Panc1 (cell line): ENCODE data around the gene WFIKKN2. TPM values are rescaled to one million over a fixed set of nuclear protein-coding genes. Genes with fewer than 3 reads are reported as not detected.

Experiments
- ATAC-seq: fragments of 200-7000 bp; cut with Tn5 transposase; 2 replicates; pipeline ENCODE4 v1.9.1; 2020; ENCODE audit warnings: mild to moderate bottlenecking, moderate library complexity
- BruUV-seq: library from RNA; stranded (reverse); fragments of 400-500 nt; replicated peaks from 2 replicates; lab custom pipeline; 2021; lab: Mats Ljungman, UMichigan
- CTCF ChIA-PET: fragments of 300-600 bp; sonication (Branson Sonifier 250); formaldehyde crosslinking; loops from one replicate; lab custom pipeline; 2022; ENCODE audit warnings: antibody characterized with exemption; lab: Charles Lee
- POLR2A ChIA-PET: fragments of 300-600 bp; sonication (Branson Sonifier 250); formaldehyde crosslinking; loops from one replicate; lab custom pipeline; 2022; ENCODE audit warnings: antibody characterized with exemption; lab: Charles Lee
- DNase-seq: peaks from one replicate; pipeline ENCODE4 v3.0.0-alpha.2; 2010; ENCODE audit warnings: low read depth, low spot score
- H3K27ac ChIP-seq: 2 replicates; pipeline ENCODE4 v1.5.1; 2011; ENCODE audit warnings: mild to moderate bottlenecking, low read length, inconsistent platforms
- H3K27me3 ChIP-seq: fragments of 200-500 bp; sonication (Bioruptor generic); 2 replicates; pipeline ENCODE4 v1.6.0; 2014; ENCODE audit warnings: low read length, inconsistent platforms; ENCODE audit not compliant: control insufficient read depth, insufficient read depth
- H3K36me3 ChIP-seq: fragments of 200-500 bp; sonication (Bioruptor generic); 2 replicates; pipeline ENCODE4 v1.5.1; 2014; ENCODE audit warnings: inconsistent platforms, mild to moderate bottlenecking, low read length, moderate library complexity; ENCODE audit not compliant: control insufficient read depth, insufficient read depth
- H3K4me1 ChIP-seq: 2 replicates; pipeline ENCODE4 v1.5.1; 2011; ENCODE audit warnings: inconsistent platforms, mild to moderate bottlenecking, low read length, moderate library complexity; ENCODE audit not compliant: control insufficient read depth, insufficient read depth
- H3K4me3 ChIP-seq, 2 experiments: 2 replicates each; pipeline ENCODE4 v1.5.1; 2011 to 2012; ENCODE audit warnings: low read depth in 2 of 2, low read length in 2 of 2, mild to moderate bottlenecking in 2 of 2, inconsistent platforms in 1 of 2, moderate library complexity in 1 of 2
- H3K9me3 ChIP-seq: fragments of 200-500 bp; sonication (Bioruptor generic); 2 replicates; pipeline ENCODE4 v1.5.1; 2014; ENCODE audit warnings: low read depth, mild to moderate bottlenecking, inconsistent platforms, low read length, moderate library complexity; ENCODE audit not compliant: control insufficient read depth, insufficient read depth
- POLR2AphosphoS5 ChIP-seq: IDR thresholded peaks from 2 replicates; pipeline ENCODE4 v1.6.1; 2012; ENCODE audit warnings: mild to moderate bottlenecking, low read depth, low read length, moderate library complexity
- SIN3A ChIP-seq: IDR thresholded peaks from 2 replicates; pipeline ENCODE4 v1.6.1; 2012; ENCODE audit warnings: low read depth, mild to moderate bottlenecking, low read length, moderate library complexity, borderline replicate concordance; ENCODE audit not compliant: insufficient read depth
- TCF7L2 ChIP-seq: IDR thresholded peaks from 2 replicates; pipeline ENCODE4 v1.6.1; 2011; ENCODE audit warnings: mild to moderate bottlenecking, low read depth, low read length, inconsistent platforms
- in situ Hi-C: cut with HindIII; loops from 2 replicates; pipeline ENCODE4 v1.10.0; 2016; ENCODE audit warnings: low sequenced_read_pairs, low pct_unique_long_range_greater_than_20kb
- intact Hi-C: fragments of 100-400 bp; cut with micrococcal nuclease; formaldehyde crosslinking; loops from one replicate; pipeline ENCODE4 v1.10.0; 2022; ENCODE audit not compliant: unreplicated experiment
- total RNA-seq: library from RNA; stranded (reverse); gene quantifications from one replicate; pipeline ENCODE4 v1.2.1, GENCODE V29; 2021; ENCODE audit not compliant: unreplicated experiment
- TF ChIP-seq, protein P1 (sequence below), 2 experiments: IDR thresholded peaks; 2 replicates each; pipeline ENCODE4 v1.6.1; 2011 to 2012; ENCODE audit warnings: low read depth in 2 of 2, control low read depth in 1 of 2, low read length in 1 of 2, mild to moderate bottlenecking in 1 of 2, moderate library complexity in 1 of 2; ENCODE audit not compliant: insufficient read depth in 1 of 2
- TF ChIP-seq, protein P2 (sequence below): fragments of 450-650 bp; IDR thresholded peaks from 2 replicates; pipeline ENCODE4 v1.5.1; 2017; ENCODE audit warnings: mild to moderate bottlenecking

The WFIKKN2 gene
- total RNA-seq, 1 experiment from 2014 or later = 0.05 TPM

DNA sequence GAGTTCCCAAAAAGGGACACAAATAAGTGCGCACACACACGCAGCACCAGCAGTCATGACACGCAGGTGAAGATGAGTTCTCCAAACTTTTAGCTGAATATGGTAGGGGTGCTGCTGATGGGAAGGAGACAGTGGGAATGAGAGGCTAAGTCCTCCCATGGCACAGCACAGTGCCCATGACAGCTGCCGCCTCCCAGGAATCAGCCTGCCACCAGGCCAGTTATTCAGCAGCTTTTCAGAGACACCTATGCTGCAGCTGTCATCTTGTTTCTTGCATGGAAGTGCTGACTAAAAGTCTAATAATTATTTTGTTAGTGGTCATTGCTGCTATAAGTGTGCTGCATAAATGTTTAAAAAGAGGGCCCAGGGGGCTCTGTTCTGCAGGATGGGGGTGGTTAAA, 12.2 kb downstream of the WFIKKN2 start:
- Histone ChIP-seq H3K4me1 (peaks cover 7% of the 10 kb centered on the region; the same call in 1 of the 2 replicates), H3K4me3 (no peak overlapping the region), H3K9me3 (no peaks in the 10 kb centered on the region), H3K36me3 (no peaks in the 10 kb centered on the region), H3K27me3 (no peaks in the 10 kb centered on the region), H3K27ac (no peak overlapping the region)
- BruUV-seq = no TSS peak
- no peak for DNase-seq
- intact Hi-C loops = no loop called here
- in situ Hi-C loops = no loop called here
- TF ChIP-seq TCF7L2 (no peak), SIN3A (no peak), POLR2AphosphoS5 (no peak)
- TF ChIP-seq, protein P1, sequence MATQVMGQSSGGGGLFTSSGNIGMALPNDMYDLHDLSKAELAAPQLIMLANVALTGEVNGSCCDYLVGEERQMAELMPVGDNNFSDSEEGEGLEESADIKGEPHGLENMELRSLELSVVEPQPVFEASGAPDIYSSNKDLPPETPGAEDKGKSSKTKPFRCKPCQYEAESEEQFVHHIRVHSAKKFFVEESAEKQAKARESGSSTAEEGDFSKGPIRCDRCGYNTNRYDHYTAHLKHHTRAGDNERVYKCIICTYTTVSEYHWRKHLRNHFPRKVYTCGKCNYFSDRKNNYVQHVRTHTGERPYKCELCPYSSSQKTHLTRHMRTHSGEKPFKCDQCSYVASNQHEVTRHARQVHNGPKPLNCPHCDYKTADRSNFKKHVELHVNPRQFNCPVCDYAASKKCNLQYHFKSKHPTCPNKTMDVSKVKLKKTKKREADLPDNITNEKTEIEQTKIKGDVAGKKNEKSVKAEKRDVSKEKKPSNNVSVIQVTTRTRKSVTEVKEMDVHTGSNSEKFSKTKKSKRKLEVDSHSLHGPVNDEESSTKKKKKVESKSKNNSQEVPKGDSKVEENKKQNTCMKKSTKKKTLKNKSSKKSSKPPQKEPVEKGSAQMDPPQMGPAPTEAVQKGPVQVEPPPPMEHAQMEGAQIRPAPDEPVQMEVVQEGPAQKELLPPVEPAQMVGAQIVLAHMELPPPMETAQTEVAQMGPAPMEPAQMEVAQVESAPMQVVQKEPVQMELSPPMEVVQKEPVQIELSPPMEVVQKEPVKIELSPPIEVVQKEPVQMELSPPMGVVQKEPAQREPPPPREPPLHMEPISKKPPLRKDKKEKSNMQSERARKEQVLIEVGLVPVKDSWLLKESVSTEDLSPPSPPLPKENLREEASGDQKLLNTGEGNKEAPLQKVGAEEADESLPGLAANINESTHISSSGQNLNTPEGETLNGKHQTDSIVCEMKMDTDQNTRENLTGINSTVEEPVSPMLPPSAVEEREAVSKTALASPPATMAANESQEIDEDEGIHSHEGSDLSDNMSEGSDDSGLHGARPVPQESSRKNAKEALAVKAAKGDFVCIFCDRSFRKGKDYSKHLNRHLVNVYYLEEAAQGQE (IDR thresholded peaks at IDR 0.05; ENCODE audit: insufficient read depth in 1 of 2, low read depth in 2 of 2, low read length in 1 of 2) = no peak
- TF ChIP-seq, protein P2, sequence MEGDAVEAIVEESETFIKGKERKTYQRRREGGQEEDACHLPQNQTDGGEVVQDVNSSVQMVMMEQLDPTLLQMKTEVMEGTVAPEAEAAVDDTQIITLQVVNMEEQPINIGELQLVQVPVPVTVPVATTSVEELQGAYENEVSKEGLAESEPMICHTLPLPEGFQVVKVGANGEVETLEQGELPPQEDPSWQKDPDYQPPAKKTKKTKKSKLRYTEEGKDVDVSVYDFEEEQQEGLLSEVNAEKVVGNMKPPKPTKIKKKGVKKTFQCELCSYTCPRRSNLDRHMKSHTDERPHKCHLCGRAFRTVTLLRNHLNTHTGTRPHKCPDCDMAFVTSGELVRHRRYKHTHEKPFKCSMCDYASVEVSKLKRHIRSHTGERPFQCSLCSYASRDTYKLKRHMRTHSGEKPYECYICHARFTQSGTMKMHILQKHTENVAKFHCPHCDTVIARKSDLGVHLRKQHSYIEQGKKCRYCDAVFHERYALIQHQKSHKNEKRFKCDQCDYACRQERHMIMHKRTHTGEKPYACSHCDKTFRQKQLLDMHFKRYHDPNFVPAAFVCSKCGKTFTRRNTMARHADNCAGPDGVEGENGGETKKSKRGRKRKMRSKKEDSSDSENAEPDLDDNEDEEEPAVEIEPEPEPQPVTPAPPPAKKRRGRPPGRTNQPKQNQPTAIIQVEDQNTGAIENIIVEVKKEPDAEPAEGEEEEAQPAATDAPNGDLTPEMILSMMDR = no peak
- ChIA-PET POLR2A (no interaction called here), CTCF (no interaction called here)
- ATAC-seq = no peak

DNA sequence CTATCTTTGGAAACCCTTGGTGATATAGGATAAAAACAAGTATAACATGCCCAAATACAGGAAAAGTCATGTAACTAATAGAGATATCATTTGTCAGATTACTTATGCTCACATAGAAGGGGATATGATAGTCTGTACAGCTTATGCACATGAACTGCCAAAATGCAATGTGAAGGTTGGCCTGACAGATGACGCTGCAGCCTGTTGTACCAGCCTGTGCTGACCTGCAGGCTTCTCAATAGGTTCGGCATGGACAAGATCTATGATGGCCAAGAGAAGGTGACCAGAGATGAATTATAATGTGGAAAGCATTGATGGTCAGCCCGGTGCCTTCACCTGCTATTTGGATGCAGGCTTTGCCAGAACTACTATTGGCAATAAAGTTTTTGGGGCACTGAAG, 12.7 kb downstream of the WFIKKN2 start:
- ChIA-PET POLR2A (interaction anchor here (1.3 kb wide), 1 partner anchor 104 kb away, joined by 3 read pairs; no protein-coding TSS in a partner anchor), CTCF (interaction anchor here (1.1 to 1.7 kb wide), 2 partner anchors 65 to 102 kb away, joined by 3 to 9 read pairs; no protein-coding TSS in a partner anchor)
- Histone ChIP-seq H3K4me1 (peaks cover 8% of the 10 kb centered on the region; the same call in 1 of the 2 replicates), H3K9me3 (no peaks in the 10 kb centered on the region), H3K4me3 (no peak overlapping the region), H3K27me3 (no peaks in the 10 kb centered on the region), H3K27ac (no peak overlapping the region), H3K36me3 (no peaks in the 10 kb centered on the region)
- no TSS peak for BruUV-seq
- TF ChIP-seq, protein P2 = no peak
- TF ChIP-seq POLR2AphosphoS5 (no peak), SIN3A (no peak), TCF7L2 (no peak)
- TF ChIP-seq, protein P1 (IDR thresholded peaks at IDR 0.05; ENCODE audit: insufficient read depth in 1 of 2, low read depth in 2 of 2, low read length in 1 of 2) = no peak
- intact Hi-C loops = no loop called here
- ATAC-seq = no peak
- no peak for DNase-seq
- in situ Hi-C loops = no loop called here
